HG03442 (cell line): ENCODE results near the gene MTG2.

Experiments
- ATAC-seq: cut with Tn5 transposase; IDR thresholded peaks from one replicate; pipeline ENCODE4 v1.9.1; 2021; ENCODE audit warnings: mild to moderate bottlenecking, moderate library complexity; ENCODE audit not compliant: unreplicated experiment

MTG2 gene

DNA sequence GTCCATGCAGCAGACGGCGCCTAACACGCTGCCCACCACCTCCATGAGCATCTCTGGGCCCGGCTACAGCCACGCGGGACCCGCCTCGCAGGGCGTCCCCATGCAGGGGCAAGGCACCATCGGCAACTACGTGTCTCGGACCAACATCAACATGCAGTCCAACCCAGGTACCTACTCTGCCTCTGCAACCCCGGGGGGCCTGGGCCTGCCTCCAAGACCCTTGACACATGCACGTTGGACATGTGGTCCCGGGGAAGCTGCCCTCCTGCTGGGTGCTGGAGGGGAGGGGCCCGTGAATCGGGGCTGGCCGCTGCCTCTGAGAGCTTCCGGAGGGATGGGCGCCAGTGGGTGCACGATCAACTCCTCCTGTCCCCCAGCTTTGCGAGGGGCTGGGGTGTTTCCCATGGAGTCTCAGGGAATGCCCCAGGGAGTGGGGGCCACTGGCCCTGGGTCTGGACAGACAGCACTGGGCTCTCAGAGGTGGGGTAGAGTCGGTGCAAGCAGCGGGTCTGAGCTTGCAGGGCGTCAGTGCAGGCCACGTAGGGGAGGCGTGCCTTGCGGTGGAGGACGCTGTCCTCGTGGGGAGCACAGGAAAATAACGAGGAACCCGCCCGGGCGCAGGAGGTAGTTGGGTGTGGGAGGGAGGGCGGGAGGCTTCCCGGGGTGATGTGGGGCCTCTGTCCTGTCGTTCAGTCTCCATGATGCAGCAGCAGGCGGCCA is 19.9 kb upstream of the MTG2 start:
- no peak for ATAC-seq

DNA sequence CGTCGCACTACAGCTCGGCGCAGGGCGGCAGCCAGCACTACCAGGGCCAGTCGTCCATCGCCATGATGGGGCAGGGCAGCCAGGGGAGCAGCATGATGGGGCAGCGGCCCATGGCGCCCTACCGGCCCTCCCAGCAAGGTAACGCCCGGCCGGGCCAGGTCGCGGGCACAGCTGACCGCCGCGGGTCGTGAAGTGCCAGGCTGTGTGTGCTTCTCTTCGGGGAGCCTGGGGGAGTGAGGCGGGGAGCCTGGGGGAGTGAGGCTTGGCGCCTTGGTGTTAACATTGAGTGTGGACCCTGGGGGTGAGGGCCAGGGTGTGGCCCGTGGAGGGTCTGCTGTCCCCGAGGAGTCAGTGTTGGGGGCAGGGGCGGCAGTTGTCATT is 19.4 kb upstream of the MTG2 start:
- no peak for ATAC-seq

DNA sequence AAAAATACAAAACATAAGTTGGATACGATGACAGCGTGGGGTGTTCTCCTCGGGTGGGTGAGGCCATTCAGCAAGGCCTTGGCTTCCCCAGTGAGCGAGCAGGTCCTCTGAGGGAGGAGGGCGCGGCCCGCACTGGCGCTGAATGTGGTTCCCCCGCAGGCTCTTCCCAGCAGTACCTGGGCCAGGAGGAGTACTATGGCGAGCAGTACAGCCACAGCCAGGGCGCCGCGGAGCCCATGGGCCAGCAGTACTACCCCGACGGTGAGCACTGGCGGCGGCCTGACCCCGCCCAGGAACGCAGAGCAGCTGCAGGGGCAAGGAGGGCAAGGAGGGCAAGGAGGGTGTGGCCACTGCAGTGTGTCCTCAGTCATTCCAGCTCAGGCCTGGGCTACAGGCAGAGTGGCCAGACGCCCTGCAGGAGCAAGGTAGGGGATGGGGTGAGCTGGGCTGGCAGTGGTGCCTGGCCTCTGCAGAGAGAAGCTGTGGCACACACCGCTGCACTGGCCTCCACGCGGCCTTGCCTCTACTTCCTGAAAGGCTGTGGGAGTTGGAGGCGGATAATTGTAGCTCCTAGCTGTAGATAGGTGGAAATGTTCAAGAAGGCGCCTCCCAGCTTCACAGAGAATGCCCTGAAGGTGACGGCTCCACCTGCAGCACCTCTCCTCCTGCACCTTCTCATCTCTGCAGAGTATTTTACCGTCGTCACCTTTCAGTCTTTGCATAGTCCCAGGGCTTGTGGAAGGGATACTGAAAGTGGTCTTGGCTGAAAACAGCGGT is 18.7 kb upstream of the MTG2 start:
- no peak for ATAC-seq

DNA sequence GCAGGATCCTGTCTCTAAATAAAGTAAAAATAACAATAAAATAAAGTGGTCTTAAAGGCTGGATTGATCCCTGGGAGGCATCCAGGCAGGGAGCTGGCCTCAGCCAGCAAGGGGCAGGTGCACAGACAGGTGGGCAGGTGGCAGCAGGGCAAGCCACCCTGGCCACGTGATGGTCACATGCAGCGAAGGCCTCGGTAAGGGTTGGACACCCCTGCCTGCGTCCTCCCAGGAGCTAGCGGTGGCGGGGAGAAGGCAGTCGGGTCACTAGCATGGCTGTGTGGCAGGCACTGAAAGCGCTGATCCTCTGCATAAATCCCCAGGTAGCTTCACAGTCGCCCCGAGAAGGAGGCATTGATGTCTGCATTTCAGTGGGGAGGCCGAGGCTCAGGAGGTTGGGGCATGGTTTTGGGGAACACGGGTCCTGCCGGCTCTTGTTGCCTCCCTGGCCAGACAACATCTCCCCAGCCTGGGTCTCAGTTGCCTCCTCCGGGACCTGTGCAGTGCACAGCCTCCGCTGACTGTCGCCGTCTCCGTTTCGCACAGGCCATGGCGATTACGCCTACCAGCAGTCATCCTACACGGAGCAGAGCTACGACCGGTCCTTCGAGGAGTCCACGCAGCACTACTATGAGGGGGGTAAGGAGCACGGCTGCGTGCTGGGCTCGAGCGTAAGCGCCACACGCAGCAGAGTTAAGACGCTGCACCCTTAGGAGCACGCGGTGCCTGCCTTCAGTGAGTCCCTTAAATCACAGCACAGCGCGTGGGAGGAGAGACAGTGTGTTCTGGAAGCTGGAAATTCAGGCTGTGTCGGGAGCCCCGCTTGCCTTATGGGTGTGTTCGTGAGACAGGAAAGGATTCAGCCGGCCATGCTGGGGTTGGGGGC is 17.7 kb upstream of the MTG2 start:
- no peak for ATAC-seq

DNA sequence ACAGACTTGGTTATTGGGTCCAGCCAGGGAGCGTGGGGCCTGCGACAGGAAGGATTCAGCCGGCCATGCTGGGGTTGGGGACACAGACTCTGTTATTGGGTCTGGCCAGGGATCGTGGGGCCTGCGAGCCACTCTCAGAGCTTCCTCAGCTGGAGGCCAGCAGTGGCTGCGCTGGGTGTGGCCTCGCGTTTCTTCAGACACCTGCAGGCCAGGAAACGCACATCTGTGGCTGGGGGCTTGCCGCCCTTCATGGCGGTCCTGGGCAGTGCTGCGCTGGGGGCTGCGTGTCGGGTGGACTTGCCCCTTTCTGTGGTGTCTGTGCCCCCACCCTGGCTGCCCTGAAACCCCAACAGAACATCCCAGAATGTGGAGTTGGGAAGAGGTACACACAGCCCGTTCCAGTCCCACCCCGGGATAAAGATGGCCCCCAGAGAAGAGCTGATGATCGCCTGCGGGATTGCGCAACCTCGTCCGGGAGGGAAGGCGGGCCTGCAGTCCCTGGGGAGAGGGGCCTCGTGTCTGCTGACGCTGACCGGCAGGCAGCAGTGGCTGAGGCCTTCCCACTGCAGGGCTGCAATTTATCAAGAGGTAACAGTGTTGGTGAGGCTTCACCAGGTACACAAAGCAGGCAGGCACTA is 16.9 kb upstream of the MTG2 start:
- ATAC-seq, result no peak

DNA sequence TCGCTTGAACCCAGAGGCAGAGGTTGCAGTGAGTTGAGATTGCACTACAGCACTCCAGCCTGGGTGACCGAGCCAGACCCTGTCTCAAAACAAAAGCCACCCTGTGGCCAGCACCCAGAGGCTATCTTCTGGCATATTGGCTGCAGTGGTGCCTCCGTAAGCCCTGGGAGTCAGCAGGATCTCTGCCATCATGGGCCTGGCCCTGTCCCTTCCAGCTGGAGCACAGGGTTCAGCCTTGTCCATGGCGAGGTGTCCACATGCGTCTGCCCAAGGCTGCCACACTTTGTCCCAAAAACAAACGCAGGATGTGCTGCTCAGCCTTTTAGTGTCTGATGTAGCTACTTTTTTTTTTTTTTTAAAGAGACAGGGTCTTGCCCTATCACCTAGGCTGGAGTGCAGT is 15.4 kb upstream of the MTG2 start:
- ATAC-seq, result no peak

DNA sequence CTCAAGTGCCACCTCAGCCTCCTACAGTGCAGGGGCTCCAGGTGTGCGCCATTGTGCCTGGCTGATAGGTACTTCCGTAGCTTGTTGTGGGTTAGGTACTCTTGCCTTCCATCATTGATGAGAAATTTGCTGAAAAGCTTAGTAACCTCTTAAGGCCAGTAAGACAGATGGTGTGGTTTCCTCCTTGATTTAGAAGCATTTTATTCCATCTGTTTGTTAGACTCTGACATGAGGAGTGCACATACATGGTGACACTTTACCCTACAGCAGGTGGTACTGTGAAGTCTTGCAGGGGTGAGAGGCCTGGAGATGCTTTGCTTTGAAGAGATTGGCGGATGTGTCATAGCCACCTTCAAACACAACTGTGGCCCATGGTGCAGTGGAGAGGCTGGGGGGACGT is 14.8 kb upstream of the MTG2 start:
- no peak for ATAC-seq

DNA sequence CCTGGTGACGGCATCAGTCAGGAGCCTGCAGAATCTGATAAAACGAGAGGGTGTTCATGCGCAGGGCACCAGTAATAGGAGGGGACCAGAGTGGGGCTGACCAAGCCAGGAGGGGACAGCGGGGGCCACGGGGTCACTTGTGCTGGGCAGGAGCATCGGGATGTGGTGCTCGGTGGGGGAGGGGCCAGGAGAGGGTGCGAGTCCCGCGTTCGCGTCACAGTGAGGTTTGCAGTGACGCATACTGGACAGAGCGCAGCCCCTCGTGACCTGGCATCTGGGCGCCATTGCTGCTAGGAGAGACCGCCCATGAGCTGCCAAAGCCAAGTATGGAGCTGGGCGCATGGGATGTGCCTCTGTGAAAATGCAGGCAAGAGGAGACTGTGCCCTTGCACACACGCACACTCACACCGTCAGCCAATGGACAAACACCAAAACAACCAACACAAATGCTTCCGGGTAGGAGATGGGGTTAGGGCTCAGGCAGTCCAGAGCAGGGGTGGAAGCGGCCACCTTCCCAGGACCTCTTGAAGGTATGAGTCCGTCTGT is 13.9 kb upstream of the MTG2 start:
- no peak for ATAC-seq

DNA sequence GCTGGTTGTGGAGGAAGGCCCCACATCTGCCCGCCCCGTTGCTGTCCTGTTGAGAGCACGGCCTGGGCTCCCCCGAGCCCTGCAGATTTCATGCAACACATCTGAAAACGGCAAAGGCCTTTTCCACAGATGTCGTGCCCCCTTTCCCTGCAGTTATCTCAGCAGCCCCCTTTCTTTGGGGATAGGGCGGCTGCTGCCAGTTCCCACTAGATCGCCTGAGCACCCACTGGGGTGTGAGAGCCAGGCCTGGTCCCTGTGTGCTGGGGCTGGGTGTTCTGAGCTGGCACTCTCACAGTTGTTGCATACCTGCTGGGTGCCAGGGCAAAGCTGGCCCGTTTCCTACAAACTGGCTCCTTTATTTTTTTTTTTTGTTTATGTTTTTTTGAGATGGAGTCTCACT is 12.3 kb upstream of the MTG2 start:
- ATAC-seq, result no peak

DNA sequence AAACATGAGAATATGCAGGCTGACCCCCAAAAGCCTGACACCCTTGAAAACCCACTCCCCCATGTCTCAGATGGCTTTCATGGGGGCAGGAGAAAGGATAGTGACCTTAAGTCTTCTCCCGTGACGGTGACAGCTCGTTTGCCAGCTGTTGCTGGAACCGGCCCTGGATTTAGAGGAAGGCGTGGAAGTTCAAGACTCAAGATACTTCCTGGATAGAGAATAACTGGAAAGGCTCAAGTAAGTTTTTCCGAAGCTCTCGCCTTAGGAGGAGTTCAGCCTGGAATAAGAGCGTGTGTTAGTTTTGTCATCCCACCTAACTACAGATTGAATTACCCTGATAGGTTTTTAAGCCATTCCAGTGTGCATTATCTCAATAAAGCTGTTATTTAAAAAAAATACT is 11.6 kb upstream of the MTG2 start:
- no peak for ATAC-seq

DNA sequence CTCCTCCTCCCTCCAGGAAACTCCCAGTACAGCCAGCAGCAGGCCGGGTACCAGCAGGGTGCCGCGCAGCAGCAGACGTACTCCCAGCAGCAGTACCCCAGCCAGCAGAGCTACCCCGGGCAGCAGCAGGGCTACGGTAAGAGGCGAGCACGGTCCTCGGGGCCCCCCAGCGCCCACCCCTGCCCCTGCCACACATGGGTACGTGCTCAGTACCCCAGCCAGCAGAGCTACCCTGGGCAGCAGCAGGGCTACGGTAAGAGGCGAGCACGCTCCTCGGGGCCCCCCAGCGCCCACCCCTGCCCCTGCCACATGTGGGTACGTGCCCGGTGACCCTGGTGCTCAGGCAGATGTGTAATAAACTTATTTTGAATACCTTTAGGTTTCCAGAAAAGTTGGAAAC is 10.2 kb upstream of the MTG2 start:
- ATAC-seq, result no peak

DNA sequence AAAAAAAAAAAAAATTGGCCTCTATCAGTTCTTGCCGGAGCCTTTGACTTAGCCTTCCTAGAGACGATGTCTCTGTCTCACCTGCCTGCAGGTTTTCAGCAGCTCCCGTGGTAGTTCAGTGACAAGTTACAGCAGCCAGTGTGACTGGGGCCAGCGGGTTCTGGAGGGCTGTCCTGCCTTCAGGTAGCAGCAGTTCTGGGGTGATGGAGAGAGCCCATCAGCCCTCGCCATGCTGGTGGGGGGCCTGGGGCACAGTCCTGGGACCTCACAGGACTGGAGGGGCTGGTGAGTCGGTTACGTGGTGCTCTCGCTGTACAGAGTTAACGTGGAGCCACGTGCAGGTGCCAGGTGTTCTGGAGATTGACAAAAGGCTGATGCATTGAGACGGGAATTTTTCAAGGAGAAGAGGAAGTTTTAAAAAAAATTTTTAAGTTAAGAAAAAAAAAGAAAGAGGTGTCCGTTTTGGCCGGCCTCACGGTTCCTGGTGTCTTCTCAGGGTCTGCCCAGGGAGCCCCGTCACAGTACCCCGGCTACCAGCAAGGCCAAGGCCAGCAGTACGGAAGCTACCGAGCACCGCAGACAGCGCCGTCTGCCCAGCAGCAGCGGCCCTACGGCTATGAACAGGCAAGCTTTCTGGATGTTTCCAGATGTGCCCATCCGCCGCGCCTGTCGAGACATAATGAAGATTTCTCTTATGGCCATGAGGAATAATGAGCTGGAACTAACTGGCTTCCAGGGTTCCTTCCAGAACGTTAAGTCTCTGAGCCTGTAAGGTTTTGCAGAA is 8.6 kb upstream of the MTG2 start:
- ATAC-seq, result no peak

DNA sequence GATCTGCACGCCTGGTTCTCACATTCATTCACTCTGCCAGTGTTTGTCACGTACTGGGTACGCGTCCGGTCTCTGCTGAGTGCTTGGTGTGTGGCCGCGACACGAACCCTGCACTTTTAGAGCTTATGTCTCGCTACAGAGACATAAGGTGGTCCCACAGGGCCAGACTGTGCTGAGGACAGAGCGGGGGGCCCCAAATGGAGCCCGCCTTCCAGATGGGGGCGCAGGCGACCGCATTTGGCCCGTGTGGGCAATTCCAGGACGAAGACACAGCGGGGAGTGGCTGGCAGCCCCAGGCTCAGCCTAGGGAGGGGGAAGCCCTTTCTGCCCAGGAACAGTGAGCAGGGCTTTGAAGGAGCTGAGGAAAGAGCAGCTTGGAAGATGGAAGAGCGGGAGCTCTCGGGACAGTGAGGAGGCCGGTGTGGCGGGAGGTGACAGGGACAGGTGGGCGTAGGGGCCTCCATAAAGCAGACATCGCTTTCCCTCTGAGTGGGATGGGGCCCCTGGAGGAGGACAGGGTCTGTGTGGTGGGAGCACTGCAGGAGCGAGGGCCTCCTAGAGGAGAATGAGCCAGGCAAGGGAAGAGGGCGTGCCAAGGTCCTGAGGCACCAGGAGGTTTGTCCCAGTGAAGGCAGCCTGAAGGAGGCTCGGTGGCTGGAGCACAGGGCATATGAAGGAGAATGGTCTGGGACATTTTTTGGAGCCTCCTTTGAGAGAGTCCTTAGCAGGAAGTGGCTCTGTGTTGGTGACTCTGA is 7.8 kb upstream of the MTG2 start:
- ATAC-seq, result no peak

DNA sequence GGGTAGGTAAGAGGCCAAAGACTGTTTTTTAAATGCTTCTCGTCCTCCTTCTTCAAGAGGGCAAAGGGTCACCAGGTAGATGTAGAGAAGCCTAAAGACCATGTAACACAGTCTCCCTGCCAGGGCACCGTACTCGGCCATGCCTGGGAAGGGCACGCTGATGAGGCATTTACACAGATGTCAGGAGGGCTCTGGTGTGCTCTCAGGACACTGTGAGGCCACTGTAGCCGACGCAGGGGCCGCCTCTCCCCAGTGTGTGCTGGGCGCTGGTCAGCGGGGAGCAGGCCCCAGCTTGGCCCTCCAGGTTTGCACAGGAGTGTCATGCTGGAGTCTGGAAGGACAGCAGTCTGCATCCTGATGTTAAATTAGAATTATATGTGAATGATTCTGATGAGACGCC is 7.1 kb upstream of the MTG2 start:
- no peak for ATAC-seq

DNA sequence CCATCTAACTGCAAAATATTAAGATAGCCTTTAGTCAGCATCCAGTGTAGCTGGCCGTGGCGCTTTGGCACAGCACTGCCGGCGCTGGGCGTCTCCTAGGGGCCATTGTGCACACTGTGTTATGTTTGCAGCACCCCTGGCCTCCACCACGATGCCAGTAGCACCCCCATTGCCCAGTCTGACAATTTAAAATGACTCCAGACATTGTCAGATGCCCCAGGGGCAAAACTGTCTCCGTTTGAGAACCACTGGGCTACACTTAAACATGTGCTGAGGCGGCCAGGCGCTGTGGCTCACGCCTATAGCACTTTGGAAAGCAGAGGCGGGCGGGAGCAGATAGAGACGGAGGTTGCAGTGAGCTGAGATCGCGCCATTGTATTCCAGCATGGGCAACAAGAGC is 6.0 kb upstream of the MTG2 start:
- no peak for ATAC-seq

DNA sequence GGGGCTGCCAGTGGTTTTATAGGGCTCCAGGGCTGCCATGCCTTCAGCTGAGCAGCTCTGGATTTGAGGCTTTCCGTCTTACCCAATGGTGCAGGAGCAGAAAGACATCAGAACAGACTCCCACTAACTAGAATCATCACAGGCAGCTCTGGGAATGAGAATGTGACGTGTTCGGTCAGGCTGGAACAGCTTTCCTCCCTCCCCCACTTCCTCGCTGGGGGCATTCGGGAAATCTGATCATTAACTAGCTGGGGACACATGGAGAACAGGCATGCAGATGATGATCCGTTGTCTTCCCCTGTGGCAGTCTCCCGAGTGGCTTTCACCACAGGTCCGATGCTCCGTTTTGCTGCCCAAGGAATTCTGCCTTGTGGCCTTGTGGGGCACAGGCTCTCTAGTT is 5.5 kb upstream of the MTG2 start:
- ATAC-seq, result no peak

DNA sequence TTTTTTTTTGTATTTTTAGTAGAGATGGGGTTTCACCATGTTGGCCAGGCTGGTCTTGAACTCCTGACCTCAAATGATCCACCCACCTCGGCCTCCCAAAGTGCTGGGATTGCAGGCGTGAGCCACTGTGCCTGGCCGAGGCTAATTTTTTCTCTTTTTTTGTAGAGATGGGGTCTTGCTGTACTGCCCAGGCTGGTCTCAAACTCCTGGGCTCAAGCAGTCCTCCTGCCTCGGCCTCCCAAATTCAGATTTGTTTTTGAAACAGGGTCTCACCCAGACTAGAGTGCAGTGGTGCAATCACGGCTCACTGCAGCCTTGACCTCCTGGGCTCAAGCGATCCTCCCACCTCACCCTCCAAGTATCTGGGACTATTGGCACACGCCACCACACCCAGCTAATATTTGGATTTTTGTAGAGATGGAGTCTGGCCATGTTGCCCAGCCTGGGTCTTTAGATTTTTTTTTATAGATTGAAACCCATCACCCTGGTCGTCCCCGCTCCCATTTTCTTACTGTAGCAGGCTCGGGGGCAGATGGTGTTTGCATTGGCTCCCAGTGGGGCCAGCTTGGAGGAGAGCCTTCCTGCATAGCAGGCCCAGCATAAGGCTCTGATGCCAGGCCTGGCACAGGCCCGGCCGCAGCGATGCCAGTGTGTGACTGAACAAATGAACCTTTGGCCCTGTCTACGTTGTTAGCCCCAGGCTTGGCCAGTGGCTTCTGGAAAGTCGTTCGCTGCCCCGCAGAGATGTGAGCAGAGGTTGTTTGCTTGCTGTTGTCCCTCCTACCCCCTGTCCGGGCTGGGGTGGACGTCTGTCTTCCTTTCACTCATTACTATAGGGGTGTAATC is 4.3 kb upstream of the MTG2 start:
- no peak for ATAC-seq

DNA sequence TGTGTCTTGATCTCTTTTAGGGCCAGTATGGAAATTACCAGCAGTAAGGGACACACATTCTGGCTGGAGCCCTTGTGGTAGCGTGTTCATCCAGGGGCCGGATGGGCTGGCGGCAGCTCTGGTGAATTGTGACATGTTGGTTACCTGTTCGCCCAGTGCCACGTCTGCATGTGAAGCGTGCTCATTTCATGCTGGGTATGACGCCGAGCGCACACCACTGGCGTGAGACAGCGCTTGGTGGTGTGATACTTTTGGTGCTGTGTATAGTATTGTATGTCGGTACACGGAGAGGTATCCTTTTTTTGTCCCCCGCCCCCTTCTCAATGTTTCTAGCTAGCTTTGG is 3.7 kb upstream of the MTG2 start:
- no peak for ATAC-seq

DNA sequence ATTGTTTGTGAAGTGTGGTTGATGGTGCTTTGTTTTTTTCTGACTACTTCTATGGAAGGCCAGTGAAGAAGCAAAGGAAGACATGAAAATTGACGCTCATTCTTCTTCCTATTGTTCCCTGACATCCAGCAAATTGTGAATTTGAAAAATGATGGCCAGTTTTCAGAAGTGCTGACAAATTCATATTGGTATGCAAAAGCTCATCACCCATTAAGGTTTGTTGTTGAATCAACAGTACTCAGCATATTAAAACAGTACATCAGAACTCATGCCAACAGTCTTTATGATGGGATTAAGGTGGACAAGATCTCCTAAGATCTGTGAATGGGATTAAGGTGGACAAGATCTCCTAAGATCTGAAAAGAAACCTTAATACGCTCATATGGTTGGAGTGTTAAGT is 1.0 kb upstream of the MTG2 start:
- ATAC-seq, result no peak
